ENCODE measurements around the gene PAK1IP1.
A peak's percentile ranks its signal among the peaks of the same experiment; 100 is the strongest.
"Not testable (repeated sequence)": the region's sequence is repeated elsewhere in the genome, so short reads cannot be mapped to it uniquely, and the experiment has no call there.

Gene PAK1IP1

DNA sequence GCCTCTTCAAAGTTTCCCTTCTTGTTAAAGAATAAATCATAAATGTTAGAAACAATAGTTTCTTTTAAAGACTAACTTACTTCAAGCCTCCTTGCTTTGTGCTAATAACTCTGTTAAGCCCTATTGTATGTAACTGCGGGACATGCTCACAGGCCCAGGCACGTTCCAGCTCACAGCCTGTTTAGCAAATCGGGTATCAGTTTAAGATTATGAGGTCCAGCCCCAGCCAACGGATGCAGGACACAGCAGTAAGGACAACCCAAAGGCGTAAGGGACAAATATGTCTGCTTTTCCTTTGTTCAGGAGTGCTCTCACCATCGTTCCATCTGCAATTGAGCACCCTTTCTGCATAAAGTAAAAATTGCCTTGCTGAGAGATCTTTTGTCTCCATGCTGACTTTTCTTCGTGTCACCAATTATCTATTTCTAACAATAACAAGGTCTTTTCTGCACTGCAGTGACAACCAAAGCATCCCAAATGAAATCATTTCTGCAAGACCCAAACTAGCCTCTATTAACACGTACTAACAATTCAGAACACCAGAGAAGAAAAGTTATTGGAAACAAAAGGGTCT lies 1.7 kb upstream of the PAK1IP1 start:
- no peak for DNase-seq (ENCODE audit: low read depth)

DNA sequence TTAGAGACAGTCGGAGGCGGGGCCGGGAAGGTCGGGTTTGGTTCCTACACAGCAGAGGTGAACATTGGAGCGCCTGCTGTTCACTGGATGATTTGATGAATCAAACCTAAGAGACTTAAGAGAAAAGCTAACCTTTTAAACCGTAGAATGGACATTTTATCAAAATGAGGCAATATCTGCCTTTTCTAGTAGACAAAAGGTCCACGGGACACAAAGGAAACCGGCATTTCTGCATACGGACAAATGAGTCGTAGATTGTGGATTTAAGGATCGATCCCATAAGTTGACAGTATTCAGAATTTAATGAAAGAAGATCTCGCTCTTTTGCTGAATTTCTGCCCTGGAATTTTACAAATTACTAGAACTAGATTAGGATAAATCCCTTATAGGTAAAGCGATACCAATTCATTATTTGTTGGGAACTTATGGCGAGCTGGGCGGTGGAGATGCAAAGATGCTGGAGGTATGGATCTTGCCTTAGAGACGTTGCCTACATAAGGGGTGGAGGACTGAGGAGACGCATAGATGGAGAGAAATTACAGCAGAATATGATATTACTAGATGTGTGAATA lies 400 bp downstream of the PAK1IP1 start:
- DNase-seq (ENCODE audit: low read depth) = no peak

DNA sequence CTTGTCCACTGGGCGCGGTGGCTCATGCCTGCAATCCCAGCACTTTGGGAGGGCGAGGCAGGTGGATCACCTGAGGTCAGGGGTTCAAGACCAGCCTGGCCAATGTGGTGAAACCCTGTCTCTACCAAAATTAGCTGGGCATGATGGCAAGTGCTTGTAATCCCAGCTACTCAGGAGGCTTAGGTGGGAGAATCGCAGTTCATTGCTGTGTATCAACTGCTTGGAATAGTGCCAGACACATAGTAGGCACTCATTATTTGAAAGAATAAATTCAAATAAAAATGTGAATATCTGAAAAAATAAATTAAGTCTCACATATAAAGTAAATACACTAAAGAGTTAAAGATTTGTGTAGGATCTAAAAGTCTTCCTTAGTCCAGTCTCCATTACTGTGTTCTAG lies 1.9 kb downstream of the PAK1IP1 start:
- no peak for DNase-seq (ENCODE audit: low read depth)

DNA sequence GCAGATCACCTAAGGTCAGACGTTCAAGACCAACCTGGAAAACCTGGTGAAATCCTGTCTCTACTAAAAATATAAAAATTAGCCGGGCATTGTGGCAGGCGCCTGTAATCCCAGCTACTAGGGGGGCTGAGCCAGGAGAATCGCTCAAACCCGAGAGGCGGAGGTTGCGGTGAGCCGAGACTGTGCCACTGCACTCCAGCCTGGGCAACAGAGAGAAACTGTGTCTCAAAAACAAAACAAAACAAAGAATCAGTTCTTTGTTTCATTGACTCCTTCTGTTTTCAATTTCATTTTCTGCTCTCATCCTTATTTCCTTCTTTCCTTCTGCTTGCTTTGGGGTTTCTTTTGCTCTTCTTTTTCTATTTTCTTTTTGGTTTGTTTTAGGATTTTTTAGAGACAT lies 19.2 kb downstream of the PAK1IP1 start:
- no peak for DNase-seq (ENCODE audit: low read depth)

DNA sequence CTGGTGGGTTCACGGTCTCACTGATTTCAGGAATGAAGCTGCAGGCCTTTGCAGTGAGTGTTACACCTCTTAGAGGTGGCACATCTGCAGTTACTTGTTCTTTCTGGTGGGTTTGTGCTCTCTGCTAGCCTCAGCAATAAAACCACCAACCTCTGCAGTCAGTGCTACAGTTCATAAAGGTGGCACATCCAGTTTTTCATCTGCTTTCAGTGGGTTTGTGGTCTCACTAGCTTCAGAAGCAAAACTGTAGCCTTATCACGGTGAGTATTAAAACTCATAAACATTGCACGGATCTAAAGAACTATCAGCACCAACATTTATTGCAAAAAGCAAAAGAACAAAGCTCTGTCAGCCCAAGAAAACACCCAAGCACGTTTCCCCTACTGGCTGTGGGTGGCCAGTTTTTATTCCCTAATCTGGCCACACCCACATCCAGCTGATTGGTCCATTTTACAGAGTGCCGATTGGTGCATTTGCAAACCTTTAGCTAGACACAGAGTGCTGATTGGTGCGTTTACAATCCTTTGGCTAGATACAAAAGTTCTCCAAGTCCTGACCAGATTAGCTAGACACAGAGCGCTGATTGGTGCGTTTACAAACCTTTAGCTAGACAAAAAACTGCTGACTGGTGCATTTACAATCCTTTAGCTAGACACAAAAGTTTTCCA lies 24.7 kb downstream of the PAK1IP1 start:
- no peak for DNase-seq (ENCODE audit: low read depth)

DNA sequence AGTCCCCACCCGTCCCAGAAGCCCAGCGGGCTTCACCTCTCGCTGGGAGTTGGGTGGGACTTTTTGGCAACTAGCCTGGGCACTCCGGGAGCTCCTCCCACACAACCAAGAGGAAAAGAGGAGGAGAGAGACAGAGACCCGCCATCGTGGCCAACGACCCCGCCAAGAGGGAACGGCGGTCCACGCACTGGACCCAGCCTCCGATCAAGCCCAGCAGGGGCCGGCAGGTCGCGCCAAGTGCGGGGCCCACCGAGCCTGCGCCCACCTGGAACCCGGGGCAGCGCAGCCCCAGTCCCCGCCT lies 25.1 kb downstream of the PAK1IP1 start:
- no peak for DNase-seq (ENCODE audit: low read depth)

DNA sequence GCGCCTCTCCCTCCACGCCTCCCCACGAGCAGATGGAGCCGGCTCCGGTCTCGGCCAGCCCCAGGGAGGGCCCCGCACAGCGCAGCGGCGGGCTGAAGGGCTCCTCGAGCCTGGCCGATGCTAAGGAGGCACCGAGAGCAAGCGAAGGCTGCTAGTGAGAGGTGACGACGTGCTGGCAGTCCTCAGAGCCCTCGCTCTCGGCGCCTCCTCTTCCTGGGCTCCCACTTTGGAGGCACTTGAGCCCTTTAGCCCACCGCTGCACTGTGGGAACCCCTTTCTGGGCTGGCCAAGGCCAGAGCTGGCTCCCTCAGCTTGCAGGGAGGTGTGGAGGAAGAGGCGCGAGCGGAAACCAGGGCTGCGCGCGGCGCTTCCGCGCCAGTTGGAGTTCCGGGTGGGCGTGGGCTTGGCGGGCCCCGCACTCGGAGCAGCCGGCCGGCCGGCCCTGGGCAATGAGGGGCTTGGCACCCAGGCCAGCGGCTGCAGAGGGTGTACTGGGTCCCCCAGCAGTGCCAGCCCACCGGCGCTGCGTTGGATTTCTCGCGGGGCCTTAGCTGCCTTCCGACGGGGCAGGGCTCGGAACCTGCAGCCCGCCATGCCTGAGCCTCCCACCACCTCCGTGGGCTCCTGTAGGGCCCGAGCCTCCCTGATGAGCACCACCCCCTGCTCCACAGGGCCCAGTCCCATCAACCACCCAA lies 25.6 kb downstream of the PAK1IP1 start:
- DNase-seq (ENCODE audit: low read depth) = no peak

DNA sequence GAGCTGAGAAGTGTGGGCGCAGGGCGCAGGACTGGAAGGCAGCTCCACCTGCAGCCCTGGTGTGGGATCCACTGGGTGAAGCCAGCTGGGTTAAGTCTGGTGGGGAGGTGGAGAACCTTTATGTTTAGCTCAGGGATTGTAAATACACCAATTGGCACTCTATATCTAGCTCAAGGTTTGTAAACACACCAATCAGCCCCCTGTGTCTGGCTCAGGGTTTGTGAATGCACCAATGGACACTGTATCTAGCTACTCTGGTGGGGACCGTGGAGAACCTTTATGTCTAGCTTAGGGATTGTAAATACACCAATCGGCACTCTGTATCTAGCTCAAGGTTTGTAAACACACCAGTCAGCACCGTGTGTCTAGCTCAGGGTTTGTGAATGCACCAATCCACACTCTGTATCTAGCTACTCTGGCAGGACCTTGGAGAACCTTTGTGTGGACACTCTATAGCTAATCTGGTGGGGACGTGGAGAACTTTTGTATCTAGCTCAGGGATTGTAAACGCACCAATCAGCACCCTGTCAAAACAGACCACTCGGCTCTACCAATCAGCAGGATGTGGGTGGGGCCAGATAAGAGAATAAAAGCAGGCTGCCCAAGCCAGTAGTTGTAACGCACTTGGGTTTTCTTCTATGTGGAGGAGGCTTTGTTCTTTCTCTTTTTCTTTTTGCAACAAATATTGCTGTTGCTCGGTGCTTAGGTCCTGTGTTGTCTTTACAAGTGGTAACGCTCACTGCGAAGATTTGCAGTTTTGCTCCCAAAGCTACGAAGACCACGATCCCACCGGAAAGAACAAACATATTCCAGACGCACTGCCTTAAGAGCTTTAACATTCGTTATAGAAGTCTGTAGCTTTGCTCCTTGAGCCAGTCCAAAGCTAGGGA lies 26.4 kb downstream of the PAK1IP1 start:
- DNase-seq (ENCODE audit: low read depth) = not testable (repeated sequence)

DNA sequence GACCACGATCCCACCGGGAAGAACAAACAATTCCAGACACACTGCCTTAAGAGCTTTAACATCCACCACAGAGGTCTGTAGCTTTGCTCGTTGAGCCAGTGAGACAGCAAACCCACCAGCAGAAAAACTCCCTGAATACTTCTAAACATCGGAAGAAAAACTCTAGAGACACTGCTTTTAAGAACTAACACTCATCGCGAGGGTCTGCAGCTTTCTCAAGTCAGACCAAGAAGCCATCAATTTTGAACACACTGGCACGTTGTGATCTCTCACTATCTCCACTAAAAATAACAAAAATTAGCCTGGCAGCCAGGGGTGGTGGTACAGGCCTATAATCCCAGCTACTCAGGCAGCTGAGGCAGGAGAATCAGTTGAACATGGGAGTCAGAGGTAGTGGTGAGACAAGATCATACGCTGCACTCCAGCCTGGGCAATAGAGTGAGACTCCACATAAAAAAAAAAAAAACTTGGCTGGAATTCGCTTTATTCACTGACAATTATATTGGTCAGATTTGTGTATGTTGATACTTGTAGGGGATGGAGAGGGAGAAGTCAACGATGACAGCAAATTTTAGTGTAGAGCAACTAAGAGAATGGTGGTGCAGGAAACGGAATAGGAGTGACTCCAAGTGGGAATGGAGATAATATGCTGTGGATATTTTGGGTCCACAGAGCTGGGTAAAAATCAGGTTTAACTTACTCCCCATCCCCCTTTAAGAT lies 27.2 kb downstream of the PAK1IP1 start:
- no peak for DNase-seq (ENCODE audit: low read depth)

DNA sequence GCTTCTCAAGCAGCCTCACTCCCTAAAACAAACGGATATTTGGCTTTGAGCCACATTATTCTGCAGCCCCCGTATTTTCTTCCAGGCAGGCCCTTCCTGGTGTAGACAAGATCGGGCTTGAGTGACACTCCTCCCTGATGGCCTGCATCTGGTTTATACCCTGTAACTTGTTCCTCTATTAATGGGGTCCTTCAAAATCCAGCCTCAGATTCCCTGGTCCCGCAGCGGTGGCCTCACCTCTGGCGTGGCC lies 27.7 kb downstream of the PAK1IP1 start:
- no peak for DNase-seq (ENCODE audit: low read depth)

DNA sequence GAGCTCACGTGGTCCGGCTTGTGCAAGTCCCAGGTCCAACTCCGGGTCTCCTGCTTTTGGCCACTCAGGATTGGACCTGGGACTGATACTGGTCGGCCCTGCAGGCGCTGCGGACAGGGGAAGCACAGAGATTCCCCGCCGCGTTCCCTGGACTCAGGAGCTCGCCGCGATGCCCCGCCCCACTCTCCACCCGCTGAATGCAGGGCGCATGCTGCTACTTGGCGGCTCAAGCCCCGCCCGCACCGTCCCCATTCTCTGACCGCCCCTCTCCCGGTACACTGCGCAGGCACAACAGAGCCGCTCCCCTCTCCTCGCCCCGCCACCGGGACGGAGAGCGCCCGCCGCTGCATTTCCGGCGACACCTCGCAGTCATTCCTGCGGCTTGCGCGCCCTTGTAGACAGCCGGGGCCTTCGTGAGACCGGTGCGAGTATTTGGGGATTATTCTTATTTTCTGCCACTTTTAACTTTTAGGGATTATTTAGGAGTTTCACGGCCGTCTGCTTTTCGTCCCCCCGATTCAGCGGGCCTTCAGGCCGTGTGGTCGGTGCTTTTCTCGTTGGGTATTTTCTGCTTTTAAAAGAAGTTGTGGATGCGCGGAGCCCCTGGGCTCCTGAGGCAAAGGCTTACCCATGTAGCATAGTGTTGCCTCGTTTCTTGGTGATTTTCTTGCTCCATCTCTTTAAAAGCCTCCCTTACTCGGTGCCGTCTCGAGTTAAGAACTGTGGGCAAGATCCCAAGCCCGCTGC lies 28.2 kb downstream of the PAK1IP1 start, which contains the start of gene TMEM14C:
TMEM14C (plus strand) TSS at position 251 of the 747 bp plus-strand sequence. CDS start 1,544 bp downstream, outside the sequence.
- DNase-seq (ENCODE audit: low read depth) = peak; percentile 96

DNA sequence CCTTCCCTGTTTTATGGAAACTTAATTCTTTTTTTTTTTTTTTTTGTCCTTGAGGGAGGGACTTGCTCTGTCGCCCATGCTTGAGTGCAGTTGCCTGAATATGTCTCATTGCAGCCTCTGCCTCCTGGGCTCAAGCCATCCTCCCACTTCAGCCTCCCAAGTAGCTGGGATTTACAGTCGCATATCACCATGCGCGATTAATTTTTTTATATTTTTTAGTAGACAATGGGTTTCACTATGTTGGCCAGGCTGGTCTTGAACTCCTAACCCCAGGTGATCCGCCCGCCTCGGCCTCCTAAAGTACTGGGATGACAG lies 28.8 kb downstream of the PAK1IP1 start:
- DNase-seq (ENCODE audit: low read depth) = no peak

DNA sequence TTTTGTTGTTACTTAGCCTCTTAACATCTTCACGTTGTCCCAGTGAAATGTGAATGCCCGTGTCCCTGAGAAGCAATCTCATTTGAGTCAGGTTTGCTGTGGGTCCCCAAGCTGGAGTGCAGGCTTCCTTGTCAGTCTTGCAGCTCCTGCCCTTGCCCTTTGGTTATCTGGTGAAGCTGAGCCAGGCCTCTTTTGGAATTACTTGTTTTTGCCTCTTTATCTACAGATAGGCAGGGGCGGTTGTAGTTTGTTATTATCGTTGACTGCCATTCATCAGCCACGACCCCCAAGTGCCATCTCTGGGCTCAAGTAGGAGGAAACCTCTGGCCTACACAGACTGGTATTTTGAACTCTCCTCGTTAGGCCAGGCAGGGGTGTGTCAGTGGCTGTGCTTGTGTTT lies 30.3 kb downstream of the PAK1IP1 start:
- no peak for DNase-seq (ENCODE audit: low read depth)

DNA sequence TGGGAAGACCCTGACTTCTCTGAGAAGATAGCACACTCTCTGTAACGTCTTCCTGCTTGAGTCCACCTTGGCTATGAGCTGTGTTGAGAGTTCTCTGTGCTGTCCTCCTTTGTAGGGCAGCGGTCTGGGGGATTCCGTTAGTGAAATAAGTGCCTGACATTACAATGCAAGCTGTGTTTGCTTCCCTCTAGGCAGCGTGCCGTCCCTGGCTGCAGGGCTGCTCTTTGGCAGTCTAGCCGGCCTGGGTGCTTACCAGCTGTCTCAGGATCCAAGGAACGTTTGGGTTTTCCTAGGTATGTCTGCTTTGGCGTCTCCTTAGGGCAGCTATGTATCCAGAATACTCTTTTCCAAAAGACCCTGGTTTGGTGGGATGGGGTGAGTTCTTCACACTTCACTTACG lies 30.9 kb downstream of the PAK1IP1 start:
- DNase-seq (ENCODE audit: low read depth) = no peak

DNA sequence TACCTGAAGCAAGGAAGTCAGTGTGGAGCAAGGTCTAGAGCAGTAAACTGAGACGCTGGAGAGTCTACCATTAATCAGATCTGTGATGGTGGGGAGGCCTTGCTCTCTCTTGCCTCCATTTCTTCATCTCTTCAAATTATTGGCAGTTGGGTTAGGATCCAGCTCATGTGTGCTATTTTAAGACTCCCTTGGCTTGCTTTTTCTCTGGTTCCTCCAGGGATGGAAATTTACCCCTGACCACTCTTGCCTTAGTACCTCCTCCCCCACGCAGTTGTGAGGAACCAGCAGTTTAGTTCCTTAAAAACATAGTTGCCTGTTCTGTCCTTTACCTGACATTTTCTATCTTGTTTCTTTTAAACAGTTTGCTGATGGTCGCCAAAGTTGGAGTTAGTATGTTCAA lies 35.5 kb downstream of the PAK1IP1 start:
- DNase-seq (ENCODE audit: low read depth) = no peak

DNA sequence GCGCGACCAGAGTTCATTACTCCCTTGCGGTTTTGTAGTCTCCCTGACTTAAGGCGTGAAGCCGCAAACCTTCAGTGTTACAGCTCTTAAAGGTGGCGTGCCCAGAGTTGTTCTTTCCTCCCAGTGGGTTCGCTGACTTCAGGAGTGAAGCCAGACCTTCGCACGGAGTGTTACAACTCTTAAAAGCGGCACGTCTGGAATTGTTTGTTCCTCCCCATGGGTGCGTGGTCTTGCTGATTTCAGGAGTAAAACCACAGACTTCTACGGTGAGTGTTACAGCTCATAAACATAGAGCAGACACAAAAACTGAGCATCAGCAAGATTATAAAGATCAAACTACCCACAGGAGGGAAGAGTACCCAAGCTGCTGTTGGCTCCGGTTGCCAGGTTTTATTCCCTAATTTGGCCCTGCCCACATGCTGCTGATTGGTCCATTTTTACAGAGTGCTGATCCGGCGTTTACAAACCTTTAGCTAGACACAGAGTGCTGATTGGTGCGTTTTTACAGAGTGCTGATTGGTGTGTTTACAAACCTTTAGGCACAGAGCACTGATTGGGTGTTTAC lies 38.5 kb downstream of the PAK1IP1 start:
- no peak for DNase-seq (ENCODE audit: low read depth)

DNA sequence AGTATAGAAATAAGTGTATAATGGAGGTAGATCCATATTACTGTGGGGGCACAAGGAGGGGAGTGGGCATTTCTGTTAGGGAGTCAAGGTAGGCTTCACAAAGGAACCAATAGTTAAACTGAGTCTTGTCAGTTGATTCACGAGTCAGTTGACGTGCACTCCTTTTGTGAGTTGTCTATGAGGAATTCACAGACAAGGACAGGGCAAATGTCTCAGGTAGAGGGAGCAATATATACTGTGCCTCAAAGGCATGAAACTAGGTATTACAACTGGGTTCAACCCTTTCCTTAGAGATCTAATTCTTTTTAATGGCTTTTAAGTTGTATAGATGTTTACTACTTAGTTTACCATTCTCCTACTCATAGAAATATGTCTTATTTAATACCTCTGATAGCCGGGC lies 39.1 kb downstream of the PAK1IP1 start:
- DNase-seq (ENCODE audit: low read depth) = no peak

DNA sequence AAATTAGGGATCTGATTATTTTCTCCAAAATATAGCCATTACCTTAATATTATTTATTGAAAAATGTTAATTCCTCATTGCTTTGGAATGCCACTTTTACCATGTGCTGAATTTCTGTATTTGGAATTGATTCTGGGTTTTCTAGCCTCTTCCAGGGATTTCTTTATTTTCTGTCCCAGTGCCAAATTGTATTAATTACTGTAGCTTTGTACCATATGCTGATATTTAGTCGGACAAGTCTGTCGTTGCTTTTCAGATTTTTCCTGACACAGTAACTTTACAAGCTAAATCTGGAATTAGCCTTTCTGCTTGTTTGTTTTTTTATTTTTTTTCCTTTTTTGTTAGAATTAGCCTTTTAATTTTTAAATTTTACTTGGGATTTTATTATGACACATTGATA lies 42.0 kb downstream of the PAK1IP1 start:
- DNase-seq (ENCODE audit: low read depth) = no peak

DNA sequence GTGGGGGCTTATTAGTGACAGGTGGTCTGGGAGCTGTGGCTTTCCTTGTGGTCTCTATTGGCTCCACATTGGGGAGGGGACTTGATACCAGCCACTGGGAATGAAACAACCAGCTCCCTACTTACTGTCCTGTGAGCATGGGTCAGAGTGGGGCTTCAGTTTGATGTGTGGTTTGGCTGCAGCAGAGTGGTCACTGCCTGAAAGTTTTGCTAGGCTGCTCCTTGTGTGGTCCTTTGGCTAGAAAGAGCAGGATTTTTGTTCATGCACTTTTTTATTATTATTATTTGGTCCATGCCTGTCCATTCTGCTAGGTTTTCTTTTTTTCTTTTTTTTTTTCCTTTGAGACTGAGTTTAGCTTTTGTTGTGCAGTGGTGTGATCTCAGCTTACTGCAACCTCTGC lies 45.3 kb downstream of the PAK1IP1 start:
- DNase-seq (ENCODE audit: low read depth) = no peak

DNA sequence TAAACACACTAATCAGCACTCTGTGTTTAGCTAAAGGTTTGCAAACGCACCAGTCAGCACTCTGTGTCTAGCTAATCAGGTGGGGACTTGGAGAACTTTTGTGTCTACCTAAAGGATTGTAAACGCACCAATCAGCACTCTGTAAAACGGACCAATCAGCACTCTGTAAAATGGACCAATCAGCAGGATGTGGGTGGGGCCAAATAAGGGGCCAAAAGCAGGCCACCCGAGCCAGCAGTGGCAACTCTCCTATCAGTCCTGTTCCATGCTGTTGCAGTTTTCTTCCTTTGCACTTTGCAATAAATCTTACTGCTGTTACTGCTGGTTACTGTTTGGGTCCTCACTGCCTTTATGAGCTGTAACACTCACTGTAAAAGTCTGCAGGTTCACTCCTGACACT lies 46.9 kb downstream of the PAK1IP1 start:
- DNase-seq (ENCODE audit: low read depth) = not testable (repeated sequence)

DNA sequence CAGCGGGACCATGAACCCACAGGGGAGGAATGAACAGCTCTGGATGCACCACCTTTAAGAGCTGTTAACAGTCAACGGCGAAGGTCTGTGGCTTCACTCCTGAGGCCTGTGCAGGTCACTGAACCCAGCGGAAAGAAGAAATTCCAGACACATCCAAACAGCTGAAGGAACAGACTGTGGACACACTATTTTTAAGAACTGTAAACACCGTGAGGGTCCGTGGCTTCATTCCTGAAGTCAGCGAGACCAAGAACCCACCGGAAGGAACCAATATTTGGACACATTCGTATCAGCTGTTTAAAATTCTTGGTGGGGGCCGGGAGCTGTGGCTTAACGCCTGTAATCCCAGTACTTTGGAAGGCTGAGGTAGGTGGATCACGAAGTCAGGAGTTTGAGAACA lies 47.5 kb downstream of the PAK1IP1 start:
- DNase-seq (ENCODE audit: low read depth) = no peak

All from GM04504 (cell line).